ENCODE results near the gene ADGRB2.

Gene ADGRB2

DNA sequence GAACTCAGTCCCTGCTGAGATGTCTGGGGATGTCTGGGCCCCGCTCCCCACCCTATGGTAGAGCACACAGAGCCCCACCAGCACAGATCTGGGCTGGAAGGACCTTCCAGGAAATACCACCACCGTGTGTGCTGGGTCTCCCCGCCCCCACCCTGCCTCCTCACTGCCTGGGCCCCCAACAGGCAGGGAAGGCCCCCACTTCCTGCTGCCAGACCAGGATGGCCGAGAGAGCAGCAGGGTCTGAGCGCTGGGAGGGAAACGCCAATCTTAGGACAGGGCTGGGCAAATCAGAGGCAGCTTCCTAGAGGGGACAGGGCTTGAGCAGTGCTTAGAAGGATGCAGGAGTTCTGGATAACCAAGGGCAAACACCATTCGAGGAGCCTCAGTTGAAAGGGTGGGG lies 11.9 kb downstream of the ADGRB2 start:
- Histone ChIP-seq H3K4me1 (ENCODE audit: insufficient read depth, low read length, poor library complexity, severe bottlenecking) (peaks cover 28% of the 10 kb centered on the region), H3K9me3 (ENCODE audit: insufficient read depth, low read depth, low read length) (no peaks in the 10 kb centered on the region)

GRCh38 chr1:31751822-31752241 lies 12.3 kb downstream of the ADGRB2 start:
- Histone ChIP-seq H3K9me2 (replicated peaks; ENCODE audit: low read depth, low read length) (no peaks in the 10 kb centered on the region), H3K4me3 (ENCODE audit: low read length, poor library complexity, severe bottlenecking) (peak overlapping the region; percentile 10), H4K20me1 (ENCODE audit: insufficient read depth, low read length, poor library complexity, severe bottlenecking) (no peaks in the 10 kb centered on the region), H3F3A (ENCODE audit: low read depth) (no peaks in the 10 kb centered on the region), H3K9ac (ENCODE audit: low read depth, low read length, poor library complexity, severe bottlenecking) (peak overlapping the region; percentile 35), H3K4me2 (ENCODE audit: low read depth, low read length, poor library complexity, severe bottlenecking) (peak overlapping the region; percentile 38), H3K27me3 (ENCODE audit: insufficient read depth, low read length, poor library complexity, severe bottlenecking) (no peaks in the 10 kb centered on the region), H3K9me3 (ENCODE audit: insufficient read depth, low read depth, low read length) (no peaks in the 10 kb centered on the region), H3K79me2 (ENCODE audit: insufficient read depth, low read length) (no peaks in the 10 kb centered on the region), H3K4me1 (ENCODE audit: insufficient read depth, low read length, poor library complexity, severe bottlenecking) (peaks cover 28% of the 10 kb centered on the region), H3K36me3 (ENCODE audit: insufficient read depth, low read length) (no peaks in the 10 kb centered on the region), H2AFZ (ENCODE audit: low read length) (peak overlapping the region; percentile 9; the same call in 1 of the 2 replicates)
- TF ChIP-seq CTCF (conservative IDR thresholded peaks at IDR 0.05; ENCODE audit: low read length) (no peak), EZH2phosphoT487 (IDR thresholded peaks at IDR 0.05; ENCODE audit: borderline replicate concordance) (no peak)

More for the DNA sequence above, 11.9 kb downstream of the ADGRB2 start:
- Histone ChIP-seq H3K9me2 (replicated peaks; ENCODE audit: low read depth, low read length) (no peaks in the 10 kb centered on the region), H3K79me2 (ENCODE audit: insufficient read depth, low read length) (no peaks in the 10 kb centered on the region), H2AFZ (ENCODE audit: low read length) (peak overlapping the region; percentile 9; the same call in 1 of the 2 replicates), H3K9ac (ENCODE audit: low read depth, low read length, poor library complexity, severe bottlenecking) (peak overlapping the region; percentile 35), H3K36me3 (ENCODE audit: insufficient read depth, low read length) (no peaks in the 10 kb centered on the region), H3K4me3 (ENCODE audit: low read length, poor library complexity, severe bottlenecking) (peak overlapping the region; percentile 10), H3K4me2 (ENCODE audit: low read depth, low read length, poor library complexity, severe bottlenecking) (peak overlapping the region; percentile 38), H4K20me1 (ENCODE audit: insufficient read depth, low read length, poor library complexity, severe bottlenecking) (no peaks in the 10 kb centered on the region), H3K27me3 (ENCODE audit: insufficient read depth, low read length, poor library complexity, severe bottlenecking) (no peaks in the 10 kb centered on the region), H3F3A (ENCODE audit: low read depth) (no peaks in the 10 kb centered on the region)
- TF ChIP-seq CTCF (conservative IDR thresholded peaks at IDR 0.05; ENCODE audit: low read length) (no peak), EZH2phosphoT487 (IDR thresholded peaks at IDR 0.05; ENCODE audit: borderline replicate concordance) (no peak)

DNA sequence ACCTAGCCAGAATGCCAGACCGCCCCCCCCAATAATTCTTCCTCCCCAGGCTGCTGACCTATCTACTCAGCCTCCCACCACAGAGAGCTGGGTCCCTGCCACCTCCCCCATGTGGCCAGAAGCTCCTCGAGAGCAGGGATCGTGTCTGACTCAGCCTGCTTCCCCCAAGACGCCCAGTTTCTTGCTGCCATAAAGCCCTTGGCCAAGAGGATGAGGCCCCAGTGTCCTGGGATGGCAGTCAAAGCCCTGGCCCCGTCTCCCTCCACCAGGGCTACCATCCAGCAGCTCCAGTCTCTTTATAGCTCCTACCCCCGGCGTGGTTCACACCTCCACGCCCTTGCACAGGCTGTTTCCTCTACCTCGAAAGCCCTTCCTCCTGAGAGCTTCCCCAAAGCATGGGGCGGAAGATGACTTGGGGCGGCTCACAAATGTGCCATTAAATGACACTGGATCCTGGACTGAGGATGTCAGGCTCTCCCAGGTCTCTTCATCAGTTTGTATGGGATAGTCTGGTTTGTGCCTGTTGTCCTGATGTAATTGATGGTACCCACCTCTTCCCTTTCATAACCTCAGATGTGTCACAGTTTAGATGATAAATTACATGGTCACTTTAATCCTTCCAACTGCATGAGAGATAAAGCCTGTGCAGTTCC lies 13.2 kb downstream of the ADGRB2 start:
- Histone ChIP-seq H3K4me3 (ENCODE audit: low read length, poor library complexity, severe bottlenecking) (no peak overlapping the region), H2AFZ (ENCODE audit: low read length) (no peak overlapping the region), H3F3A (ENCODE audit: low read depth) (no peaks in the 10 kb centered on the region), H3K9me3 (ENCODE audit: insufficient read depth, low read depth, low read length) (no peaks in the 10 kb centered on the region), H3K27me3 (ENCODE audit: insufficient read depth, low read length, poor library complexity, severe bottlenecking) (no peaks in the 10 kb centered on the region), H3K4me2 (ENCODE audit: low read depth, low read length, poor library complexity, severe bottlenecking) (peak overlapping the region; percentile 26), H4K20me1 (ENCODE audit: insufficient read depth, low read length, poor library complexity, severe bottlenecking) (no peaks in the 10 kb centered on the region), H3K9me2 (replicated peaks; ENCODE audit: low read depth, low read length) (no peaks in the 10 kb centered on the region), H3K79me2 (ENCODE audit: insufficient read depth, low read length) (no peaks in the 10 kb centered on the region), H3K9ac (ENCODE audit: low read depth, low read length, poor library complexity, severe bottlenecking) (no peak overlapping the region), H3K36me3 (ENCODE audit: insufficient read depth, low read length) (no peaks in the 10 kb centered on the region), H3K4me1 (ENCODE audit: insufficient read depth, low read length, poor library complexity, severe bottlenecking) (peaks cover 31% of the 10 kb centered on the region)
- TF ChIP-seq CTCF (conservative IDR thresholded peaks at IDR 0.05; ENCODE audit: low read length) (no peak), EZH2phosphoT487 (IDR thresholded peaks at IDR 0.05; ENCODE audit: borderline replicate concordance) (no peak)

Data from Loucy (cell line).